Pancreas (tissue), 10 donors: Measurements from ENCODE around the gene LAMB2. TPM values are rescaled to one million over a fixed set of nuclear protein-coding genes. Genes with fewer than 3 reads are reported as not detected.

ENCODE experiments used
- ATAC-seq, 4 donors: fragments of 200-7000 bp; cut with Tn5 transposase; one replicate each; pipeline versions ENCODE4 v1.8.0 to v1.9.1; 2020; ENCODE audit warnings: mild to moderate bottlenecking in 4 of 4, moderate library complexity in 4 of 4
- DNase-seq, 6 donors: peaks; one replicate each; pipeline ENCODE4 v3.0.0-alpha.2; 2020
- FAIRE-seq: peaks from 2 replicates; lab custom pipeline; 2012; peaks lifted over from hg19 to GRCh38; lab: Jason Lieb, UNC
- H3K27ac ChIP-seq, 4 donors: fragments of 200-600 bp; sonication (generic); 1 replicate in 3 of 4; 2 replicates in 1 of 4; pipeline versions ENCODE4 v1.5.0 to v1.8.0; 2020
- H3K27me3 ChIP-seq, 4 donors: fragments of 200-600 bp; one replicate each; pipeline ENCODE4 v1.8.0; 2021
- H3K36me3 ChIP-seq, 3 donors: fragments of 200-600 bp; sonication (generic) in 1 of 3; one replicate each; pipeline versions ENCODE4 v1.5.0 to v1.8.0; 2020 to 2021
- H3K4me1 ChIP-seq, 3 donors: fragments of 200-600 bp; one replicate each; pipeline ENCODE4 v1.8.0; 2021
- H3K4me3 ChIP-seq, 4 donors: fragments of 200-600 bp; sonication (generic) in 2 of 4; one replicate each; pipeline versions ENCODE4 v1.5.0 to v1.8.0; 2020 to 2021
- H3K9me3 ChIP-seq, 4 donors: fragments of 200-600 bp; one replicate each; pipeline ENCODE4 v1.8.0; 2021
- CTCF ChIP-seq, 4 donors: fragments of 200-600 bp; sonication (generic) in 3 of 4; IDR thresholded peaks; one replicate each; pipeline versions ENCODE4 v1.5.0 to v1.8.0; 2021; ENCODE audit warnings: antibody characterized with exemption in 4 of 4
- WGBS, 2 donors: extraction: QIAGEN DNeasy Blood & Tissue Kit; methylation state at CpG; one replicate each; pipeline ENCODE4 v1.1.7; 2013; 5-methylcytosine and 5-hydroxymethylcytosine counted together
- intact Hi-C, 3 donors: fragments of 100-400 bp; cut with DNase I; formaldehyde crosslinking; loops; one replicate each; pipeline versions ENCODE4 v1.11.1 to v1.14.2; 2022
- polyA plus RNA-seq, 2 donors: library from polyadenylated mRNA; stranded (reverse); fragments of 200-250 nt; gene quantifications; one replicate each; pipeline ENCODE4 v1.2.3, GENCODE V29; 2013
- total RNA-seq, 6 donors: library from RNA; stranded (reverse); fragmentation: NEBNext Ultra II Directional in 4 of 6; extraction: Animal tissue kit (Norgen Biotek cat#: 25700) in 4 of 6; gene quantifications; one replicate each; pipeline versions ENCODE4 v1.2.1 to v1.2.4, GENCODE V29; 2021 to 2023
- donor health status: healthy with polysubstance abuse.
- donor health status: DM: no; HTN: no; CAD: no; lungs with moderate emphysema.
- donor health status: DM: no; HTN: no; CAD: no.
- donor health status: control.
- donor health status: control.
- donor health status: Bipolar disorder and iron deficiency.
- donor health status: DM: yes; HTN: yes; CAD: no.
- donor health status: DM: no; HTN: no; CAD: no.
- donor health status: DM: no; HTN: no; CAD: no.
- donor health status: DM: yes; HTN: yes; CAD: no.

The LAMB2 gene
- total and polyA plus RNA-seq, 8 donors: 74.4 to 483 (median 99.3) TPM

- intact Hi-C loops: no loop called here
- Histone ChIP-seq H3K4me1 (no peaks in the 10 kb centered on the region), H3K36me3 (no peaks in the 10 kb centered on the region), H3K27me3 (no peaks in the 10 kb centered on the region), H3K27ac (no peak overlapping the region), H3K4me3 (no peak overlapping the region), H3K9me3 (no peaks in the 10 kb centered on the region)
- no peak for TF ChIP-seq CTCF (IDR thresholded peaks at IDR 0.05)
- no peak for DNase-seq
- ATAC-seq: no peak
- no peak for FAIRE-seq
- WGBS, 2 donors: 65 to 68% methylated on average over 3 of the region's 3 CpGs
These were observed 20.6 kb upstream of the LAMB2 start for GRCh38 chr3:49153349-49153912.

- no peak overlapping the region for H3K27ac ChIP-seq
- no peak overlapping the region for H3K4me3 ChIP-seq
- WGBS, 2 donors: 78 to 85% methylated on average over 2 of the region's 2 CpGs
- FAIRE-seq (no peak), ATAC-seq (no peak), DNase-seq (no peak)
- intact Hi-C loops: no loop called here
- no peaks in the 10 kb centered on the region for H3K27me3 ChIP-seq
- H3K9me3 ChIP-seq: no peaks in the 10 kb centered on the region
- no peak for TF ChIP-seq CTCF (IDR thresholded peaks at IDR 0.05)
- no peaks in the 10 kb centered on the region for H3K4me1 ChIP-seq
- H3K36me3 ChIP-seq: no peaks in the 10 kb centered on the region
These were observed 18.8 kb upstream of the LAMB2 start for GRCh38 chr3:49151610-49152009.

- intact Hi-C loops: no loop called here
- H3K27ac ChIP-seq: no peak overlapping the region
- ATAC-seq (no peak), DNase-seq (no peak), FAIRE-seq (no peak)
- H3K27me3 ChIP-seq: no peaks in the 10 kb centered on the region
- no peaks in the 10 kb centered on the region for H3K9me3 ChIP-seq
- H3K36me3 ChIP-seq: no peaks in the 10 kb centered on the region
- TF ChIP-seq CTCF (IDR thresholded peaks at IDR 0.05): no peak
- H3K4me3 ChIP-seq: no peak overlapping the region
- WGBS, 2 donors: 63 to 82% methylated on average over 5 of the region's 5 CpGs
- H3K4me1 ChIP-seq: no peaks in the 10 kb centered on the region
These were observed 15.3 kb upstream of the LAMB2 start for GRCh38 chr3:49148159-49148558.

- 57% methylated on average over 3 of the region's 3 CpGs for WGBS, 2 donors
These were observed 7.2 kb upstream of the LAMB2 start for GRCh38 chr3:49140080-49140479.

More at GRCh38 chr3:49140080-49140479, 7.2 kb upstream of the LAMB2 start:
- no peaks in the 10 kb centered on the region for H3K36me3 ChIP-seq
- H3K27me3 ChIP-seq: no peaks in the 10 kb centered on the region
- H3K4me1 ChIP-seq: no peaks in the 10 kb centered on the region
- FAIRE-seq (no peak), DNase-seq (no peak), ATAC-seq (no peak)
- H3K4me3 ChIP-seq: no peak overlapping the region
- no peak overlapping the region for H3K27ac ChIP-seq
- no peak for TF ChIP-seq CTCF (IDR thresholded peaks at IDR 0.05)
- intact Hi-C loops: no loop called here
- no peaks in the 10 kb centered on the region for H3K9me3 ChIP-seq
